Dendritic cell treated with granulocyte-macrophage colony-stimulating factor and Interleukin-4, amounts not matched to agents 40 ng/mL and 50 ng/mL, for 4 days (primary cell): Measurements from ENCODE around the gene PCSK6.
"Not testable (repeated sequence)": the region's sequence is repeated elsewhere in the genome, so short reads cannot be mapped to it uniquely, and the experiment has no call there.

Source experiments
- H3K27ac Mint-ChIP-seq: one replicate; pipeline ENCODE4 v1.8.0; 2022; ENCODE audit warnings: mild to moderate bottlenecking, mixed read lengths
- H3K27me3 Mint-ChIP-seq: one replicate; pipeline ENCODE4 v1.8.0; 2022; ENCODE audit warnings: mild to moderate bottlenecking, mixed read lengths
- H3K36me3 Mint-ChIP-seq: one replicate; pipeline ENCODE4 v1.8.0; 2022; ENCODE audit warnings: low read depth, mixed read lengths
- H3K4me1 Mint-ChIP-seq: one replicate; pipeline ENCODE4 v1.8.0; 2022; ENCODE audit warnings: low read depth, mixed read lengths
- H3K4me3 Mint-ChIP-seq: one replicate; pipeline ENCODE4 v1.8.0; 2022; ENCODE audit warnings: mild to moderate bottlenecking, moderate library complexity, mixed read lengths
- H3K9me3 Mint-ChIP-seq: one replicate; pipeline ENCODE4 v1.8.0; 2022; ENCODE audit warnings: mixed read lengths
- intact Hi-C: fragments of 100-400 bp; cut with micrococcal nuclease; formaldehyde crosslinking; loops from one replicate; pipeline ENCODE4 v1.15.0; 2022

Gene PCSK6

DNA sequence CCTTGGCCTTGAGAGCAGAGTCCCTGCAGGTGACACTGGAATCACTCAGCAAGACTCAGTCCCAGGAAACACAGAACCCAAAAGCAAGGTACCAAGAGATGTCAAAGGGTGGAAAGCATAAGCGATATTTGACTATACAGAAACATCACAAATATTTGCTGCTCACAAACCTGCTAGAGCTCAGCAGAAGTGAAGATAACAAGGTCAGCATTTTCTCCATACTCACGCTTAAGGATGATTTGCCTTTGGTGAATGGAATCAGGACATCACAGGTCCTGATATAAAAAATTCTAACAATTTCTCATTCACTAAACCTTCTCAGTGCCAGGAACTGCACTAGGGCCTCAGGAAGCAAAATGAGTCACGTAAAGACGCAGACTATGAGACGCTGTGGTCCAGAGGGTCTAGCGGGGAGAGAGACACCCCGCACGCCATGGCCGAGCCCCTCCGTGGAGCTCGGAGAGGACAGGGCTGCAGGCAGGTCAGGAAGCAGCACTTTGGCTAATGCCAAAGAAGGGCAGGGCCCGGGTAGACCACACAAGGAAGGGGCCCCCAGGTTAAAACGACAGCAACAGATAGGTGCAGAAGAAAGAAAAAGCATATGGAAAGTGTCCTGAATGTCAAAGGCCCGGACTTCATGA is 10.7 kb downstream of the PCSK6 start:
- intact Hi-C loops, result no loop called here
- Mint-ChIP-seq H3K36me3 (no peaks in the 10 kb centered on the region), H3K27me3 (peaks cover 32% of the 10 kb centered on the region), H3K27ac (no peak overlapping the region), H3K4me3 (no peak overlapping the region), H3K4me1 (no peaks in the 10 kb centered on the region), H3K9me3 (no peaks in the 10 kb centered on the region)

GRCh38 chr15:101477851-101478362 is 11.6 kb downstream of the PCSK6 start:
- no peaks in the 10 kb centered on the region for H3K4me1 Mint-ChIP-seq
- no peak overlapping the region for H3K4me3 Mint-ChIP-seq
- intact Hi-C loops, result no loop called here
- H3K27me3 Mint-ChIP-seq, result peaks cover 29% of the 10 kb centered on the region
- no peaks in the 10 kb centered on the region for H3K36me3 Mint-ChIP-seq
- H3K27ac Mint-ChIP-seq, result no peak overlapping the region
- H3K9me3 Mint-ChIP-seq, result no peaks in the 10 kb centered on the region

GRCh38 chr15:101476756-101477155 is 12.8 kb downstream of the PCSK6 start:
- no peaks in the 10 kb centered on the region for H3K4me1 Mint-ChIP-seq
- no peak overlapping the region for H3K27ac Mint-ChIP-seq
- no peaks in the 10 kb centered on the region for H3K9me3 Mint-ChIP-seq
- H3K27me3 Mint-ChIP-seq, result peaks cover 24% of the 10 kb centered on the region
- H3K4me3 Mint-ChIP-seq, result no peak overlapping the region
- intact Hi-C loops, result no loop called here
- no peaks in the 10 kb centered on the region for H3K36me3 Mint-ChIP-seq

GRCh38 chr15:101474983-101475382 is 14.5 kb downstream of the PCSK6 start:
- Mint-ChIP-seq H3K27me3 (peaks cover 25% of the 10 kb centered on the region), H3K4me1 (no peaks in the 10 kb centered on the region), H3K27ac (no peak overlapping the region), H3K4me3 (no peak overlapping the region), H3K36me3 (no peaks in the 10 kb centered on the region), H3K9me3 (no peaks in the 10 kb centered on the region)
- intact Hi-C loops, result no loop called here

GRCh38 chr15:101474233-101474632 is 15.3 kb downstream of the PCSK6 start:
- Mint-ChIP-seq H3K4me3 (no peak overlapping the region), H3K9me3 (no peaks in the 10 kb centered on the region), H3K36me3 (no peaks in the 10 kb centered on the region)

DNA sequence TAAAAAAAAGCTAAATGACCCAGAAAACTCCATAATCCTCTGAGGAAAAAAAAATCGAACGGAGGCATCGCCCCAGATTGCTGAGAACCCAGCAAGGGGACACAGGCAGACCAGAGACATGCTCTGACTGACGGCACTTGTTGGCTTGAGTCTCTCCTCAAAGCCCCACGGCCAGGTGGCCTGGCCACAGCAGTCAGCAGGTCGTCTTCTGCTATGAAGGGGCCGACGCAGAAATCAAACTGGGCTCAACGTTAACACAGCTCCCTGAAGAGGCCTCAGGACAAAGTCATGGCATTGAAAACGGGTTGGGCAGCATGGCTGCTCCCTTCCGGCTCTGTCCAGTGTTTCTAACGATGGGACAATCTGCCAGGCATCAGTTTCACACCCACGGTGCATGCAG is 17.5 kb downstream of the PCSK6 start:
- H3K9me3 Mint-ChIP-seq, result no peaks in the 10 kb centered on the region
- H3K4me3 Mint-ChIP-seq, result no peak overlapping the region
- H3K36me3 Mint-ChIP-seq, result no peaks in the 10 kb centered on the region
- intact Hi-C loops, result no loop called here
- H3K27me3 Mint-ChIP-seq, result peaks cover 41% of the 10 kb centered on the region
- no peak overlapping the region for H3K27ac Mint-ChIP-seq
- H3K4me1 Mint-ChIP-seq, result no peaks in the 10 kb centered on the region

More at GRCh38 chr15:101474233-101474632, 15.3 kb downstream of the PCSK6 start:
- Mint-ChIP-seq H3K4me1 (no peaks in the 10 kb centered on the region), H3K27me3 (peaks cover 31% of the 10 kb centered on the region), H3K27ac (no peak overlapping the region)
- intact Hi-C loops, result no loop called here

- no peaks in the 10 kb centered on the region for H3K9me3 Mint-ChIP-seq
- no peak overlapping the region for H3K27ac Mint-ChIP-seq
- H3K4me1 Mint-ChIP-seq, result no peaks in the 10 kb centered on the region
- H3K27me3 Mint-ChIP-seq, result peaks cover 44% of the 10 kb centered on the region
- no peak overlapping the region for H3K4me3 Mint-ChIP-seq
- H3K36me3 Mint-ChIP-seq, result no peaks in the 10 kb centered on the region
- intact Hi-C loops, result no loop called here
Measured at GRCh38 chr15:101470548-101471239, 18.8 kb downstream of the PCSK6 start.

GRCh38 chr15:101469520-101470288 is 19.8 kb downstream of the PCSK6 start:
- H3K36me3 Mint-ChIP-seq, result no peaks in the 10 kb centered on the region
- intact Hi-C loops, result no loop called here
- no peaks in the 10 kb centered on the region for H3K9me3 Mint-ChIP-seq
- peaks cover 43% of the 10 kb centered on the region for H3K27me3 Mint-ChIP-seq
- no peaks in the 10 kb centered on the region for H3K4me1 Mint-ChIP-seq
- H3K27ac Mint-ChIP-seq, result no peak overlapping the region
- H3K4me3 Mint-ChIP-seq, result no peak overlapping the region

DNA sequence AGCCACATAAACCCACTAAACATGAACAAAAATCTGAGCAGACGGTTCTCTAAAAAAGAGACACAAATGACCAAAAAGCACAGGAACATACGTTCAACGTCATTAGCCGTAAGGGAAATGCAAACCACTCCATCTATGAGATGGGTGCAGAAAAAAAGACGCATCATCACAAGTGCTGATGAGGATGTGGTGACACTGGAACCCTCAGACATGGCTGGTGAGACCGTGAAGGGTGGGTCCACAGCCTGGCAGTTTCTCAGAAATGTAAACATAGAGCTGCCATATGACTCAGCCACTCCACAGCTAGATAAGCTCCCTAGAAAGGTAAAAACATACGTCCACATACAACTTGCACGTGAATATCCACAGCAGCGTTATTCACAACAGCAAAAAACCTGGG is 23.3 kb downstream of the PCSK6 start:
- intact Hi-C loops, result no loop called here
- H3K27ac Mint-ChIP-seq, result no peak overlapping the region

DNA sequence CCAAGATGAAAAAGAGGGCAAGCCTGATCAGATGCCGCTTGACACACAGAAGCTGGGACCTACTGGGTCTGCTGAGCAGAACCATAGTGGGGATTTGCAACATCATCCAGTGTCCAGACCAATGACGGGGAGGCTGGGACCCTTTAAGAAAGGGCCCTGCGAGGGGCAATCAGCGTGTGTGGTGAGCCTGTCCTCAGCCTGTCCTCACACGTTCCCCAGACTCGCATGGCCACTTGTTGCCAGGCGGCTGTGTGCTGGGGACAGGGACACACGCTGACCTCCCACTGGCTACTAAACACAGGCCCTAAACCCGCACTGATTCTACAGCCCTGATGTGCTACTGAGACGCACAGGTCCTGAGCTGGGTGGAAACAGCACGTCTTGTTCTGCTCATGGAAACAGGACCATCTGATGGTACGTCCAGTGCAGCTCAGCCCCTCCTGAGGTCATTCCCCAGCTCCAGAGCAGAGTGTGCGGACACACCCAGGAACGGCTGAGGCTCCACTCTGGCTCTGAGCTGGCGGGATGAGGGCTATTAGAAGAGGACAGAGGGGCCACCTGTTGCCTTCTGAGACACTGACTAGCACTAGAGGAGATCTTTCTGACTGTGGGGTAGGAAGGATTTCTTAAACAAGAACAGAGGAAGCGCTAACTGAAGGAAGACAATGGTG is 24.4 kb downstream of the PCSK6 start:
- H3K4me3 Mint-ChIP-seq, result no peak overlapping the region
- no peaks in the 10 kb centered on the region for H3K9me3 Mint-ChIP-seq
- no peaks in the 10 kb centered on the region for H3K36me3 Mint-ChIP-seq
- H3K27ac Mint-ChIP-seq, result no peak overlapping the region
- H3K27me3 Mint-ChIP-seq, result peaks cover 47% of the 10 kb centered on the region
- intact Hi-C loops, result no loop called here
- no peaks in the 10 kb centered on the region for H3K4me1 Mint-ChIP-seq

More for the DNA sequence above, 23.3 kb downstream of the PCSK6 start:
- Mint-ChIP-seq H3K36me3 (no peaks in the 10 kb centered on the region), H3K4me3 (no peak overlapping the region), H3K4me1 (no peaks in the 10 kb centered on the region), H3K27me3 (peaks cover 50% of the 10 kb centered on the region), H3K9me3 (no peaks in the 10 kb centered on the region)

DNA sequence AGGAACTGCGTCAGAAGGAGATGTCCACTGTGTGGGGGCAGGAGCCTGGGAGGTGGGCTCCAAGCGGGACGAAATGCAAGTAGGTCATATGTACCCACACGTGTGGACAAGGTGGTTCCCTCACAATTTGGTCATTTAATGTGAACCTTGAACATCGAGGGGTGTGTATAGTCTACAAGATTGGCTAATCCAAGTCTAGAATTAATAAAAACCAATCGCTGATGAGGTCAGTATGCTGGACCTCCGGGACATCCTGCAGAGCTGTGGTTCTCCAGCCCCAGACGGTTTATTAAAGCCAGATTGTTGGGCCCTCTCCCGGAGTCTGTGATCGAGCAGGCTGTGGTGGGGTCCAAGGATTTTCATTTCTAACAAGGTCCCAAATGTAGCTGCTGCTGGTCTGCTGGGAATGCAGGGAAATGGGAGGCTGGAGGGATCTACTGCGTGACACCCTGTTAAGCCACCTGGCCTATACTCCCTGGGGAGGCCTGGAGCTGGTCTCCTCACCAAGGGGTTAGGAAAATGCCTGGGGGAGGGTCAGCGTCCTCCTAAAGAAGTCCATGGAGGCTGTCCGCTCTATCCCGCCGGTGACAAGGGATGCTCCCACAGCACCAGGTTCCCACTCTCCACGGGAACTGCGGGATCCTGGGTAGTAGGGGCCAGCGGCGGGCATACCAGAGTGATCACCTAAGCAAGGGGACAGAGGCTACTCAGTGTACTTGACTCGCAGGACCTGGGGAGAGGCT is 25.1 kb downstream of the PCSK6 start:
- no peak overlapping the region for H3K27ac Mint-ChIP-seq
- H3K27me3 Mint-ChIP-seq, result peaks cover 45% of the 10 kb centered on the region

DNA sequence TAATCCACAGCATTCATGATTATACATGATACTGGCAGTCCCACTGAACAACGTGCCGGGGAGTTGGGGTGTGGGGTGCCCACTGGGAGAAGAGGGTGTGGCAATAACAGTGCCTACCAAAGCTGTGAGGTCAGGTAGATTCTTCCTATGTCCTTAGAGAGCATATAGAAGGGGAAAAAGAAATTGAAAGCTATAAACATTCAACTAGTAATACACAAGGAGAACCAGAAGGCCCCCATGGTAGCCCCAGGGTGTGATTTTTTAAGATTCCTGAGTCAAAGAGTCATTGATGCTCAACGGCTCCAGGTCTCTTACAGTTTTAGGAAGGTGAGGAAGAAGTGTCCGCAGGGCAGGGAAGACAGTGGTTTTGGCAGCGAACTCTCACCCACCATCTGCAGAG is 25.8 kb downstream of the PCSK6 start:
- intact Hi-C loops, result not testable (repeated sequence)
- H3K27me3 Mint-ChIP-seq, result peaks cover 44% of the 10 kb centered on the region

More for the DNA sequence above, 25.1 kb downstream of the PCSK6 start:
- no peaks in the 10 kb centered on the region for H3K9me3 Mint-ChIP-seq
- H3K4me3 Mint-ChIP-seq, result no peak overlapping the region
- intact Hi-C loops, result no loop called here
- H3K4me1 Mint-ChIP-seq, result no peaks in the 10 kb centered on the region
- no peaks in the 10 kb centered on the region for H3K36me3 Mint-ChIP-seq

DNA sequence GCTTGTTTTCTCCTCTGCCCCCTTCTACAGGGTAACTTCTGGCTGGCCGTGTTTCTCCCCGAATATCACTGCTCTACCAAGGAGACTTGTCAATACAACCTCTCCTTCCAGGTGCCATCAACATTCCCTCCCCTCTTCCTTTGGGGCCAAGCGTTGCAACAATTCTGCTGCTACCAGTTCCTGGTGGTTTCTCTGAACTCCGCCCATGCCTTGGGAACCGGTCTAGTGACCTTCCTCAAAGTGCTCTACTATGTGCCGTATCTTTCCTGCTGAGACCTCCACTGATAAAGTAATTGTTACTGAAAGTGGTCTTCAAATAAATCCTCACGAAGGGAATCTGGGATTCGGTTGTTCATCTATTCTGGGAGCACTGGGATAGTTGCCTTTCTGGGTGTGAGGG is 26.2 kb downstream of the PCSK6 start:
- Mint-ChIP-seq H3K27ac (no peak overlapping the region), H3K4me1 (peaks cover 7% of the 10 kb centered on the region), H3K4me3 (no peak overlapping the region), H3K9me3 (no peaks in the 10 kb centered on the region), H3K36me3 (no peaks in the 10 kb centered on the region), H3K27me3 (peaks cover 42% of the 10 kb centered on the region)
- intact Hi-C loops, result no loop called here

More for the DNA sequence above, 25.8 kb downstream of the PCSK6 start:
- not testable (repeated sequence) for H3K4me3 Mint-ChIP-seq, H3K9me3 Mint-ChIP-seq, H3K36me3 Mint-ChIP-seq, H3K27ac Mint-ChIP-seq, H3K4me1 Mint-ChIP-seq
